GM19099 (cell line): Measurements from ENCODE around the gene DMAP1.

Experiments
- POLR2A ChIP-seq: IDR thresholded peaks from 3 replicates; pipeline ENCODE4 v1.6.1; 2011; ENCODE audit warnings: low read depth; ENCODE audit not compliant: insufficient read length; ENCODE audit errors: extremely low read depth

The DMAP1 gene

DNA sequence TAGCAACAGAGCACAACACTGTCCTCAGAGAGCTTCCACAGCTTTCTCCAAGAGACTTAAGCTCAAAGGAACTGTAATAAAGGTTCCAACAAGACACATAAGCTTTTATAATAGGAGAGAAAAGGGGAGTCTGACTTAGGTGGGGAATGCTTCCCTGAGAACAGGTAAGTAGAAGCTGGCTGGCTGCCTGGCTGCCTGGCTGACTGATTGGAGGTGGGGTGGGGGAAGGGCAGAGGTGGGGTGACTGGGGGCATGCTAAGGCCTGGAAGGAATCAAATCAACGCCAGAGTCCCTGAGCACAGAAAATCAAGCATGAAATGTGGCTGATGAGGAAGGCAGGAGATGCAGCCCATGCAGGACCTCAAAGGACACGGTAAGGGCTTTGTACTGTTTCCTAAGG, 45.8 kb downstream of the DMAP1 start:
- no peak for TF ChIP-seq POLR2A

DNA sequence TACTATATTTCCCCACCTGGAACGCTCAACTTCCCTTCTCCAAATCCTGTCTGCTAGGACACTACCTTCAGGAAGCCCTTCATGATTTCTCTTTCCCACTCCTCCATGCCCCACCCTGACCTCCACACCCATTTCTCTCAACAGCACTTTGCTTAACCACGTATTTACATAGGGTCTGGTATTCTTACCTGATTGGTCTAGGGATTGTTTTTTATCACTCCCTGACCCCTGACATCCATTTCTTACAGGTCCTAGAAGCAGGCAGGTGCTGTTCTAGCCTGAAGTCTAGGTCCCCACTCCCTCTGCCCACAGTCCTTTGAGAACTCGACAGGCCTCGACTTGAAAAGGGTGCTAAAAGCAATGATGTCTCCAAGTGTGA, 47.5 kb downstream of the DMAP1 start:
- no peak for TF ChIP-seq POLR2A

DNA sequence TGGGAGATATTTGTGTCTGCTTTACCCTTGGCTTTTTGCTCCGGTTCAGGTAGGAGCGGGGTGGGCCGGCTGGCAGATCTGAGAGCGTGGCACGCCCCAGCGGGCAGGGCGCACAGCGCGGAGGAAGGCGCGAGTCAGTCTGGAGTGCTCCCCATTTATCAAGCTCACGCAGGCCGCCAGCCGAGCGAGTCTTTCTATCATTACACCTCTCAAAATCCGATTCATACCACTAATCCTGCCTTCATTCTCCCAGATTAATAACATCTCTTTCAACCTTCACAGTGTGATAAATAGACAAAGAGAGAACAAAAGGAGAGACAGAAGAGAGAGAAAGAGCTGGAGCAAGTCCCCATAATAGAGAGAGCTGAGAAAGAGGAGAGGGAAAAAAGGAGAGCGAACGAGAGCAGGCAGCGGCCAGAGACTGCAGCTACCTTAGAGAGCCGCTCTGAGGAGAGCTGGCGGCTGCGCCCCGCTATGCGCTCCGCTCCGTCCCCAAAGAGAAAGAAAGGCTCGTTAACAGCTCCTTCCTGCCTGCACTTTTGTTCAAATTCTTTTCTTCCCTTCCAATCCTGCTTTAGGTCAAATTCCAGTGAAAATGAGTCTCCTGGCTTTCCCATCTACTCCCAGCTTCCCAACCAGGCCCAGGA, 48.0 kb downstream of the DMAP1 start:
- TF ChIP-seq POLR2A = no peak

- no peak for TF ChIP-seq POLR2A
Measured at GRCh38 chr1:44261962-44262361, 48.7 kb downstream of the DMAP1 start.

- no peak for TF ChIP-seq POLR2A
Measured at GRCh38 chr1:44262414-44262813, 49.1 kb downstream of the DMAP1 start.

DNA sequence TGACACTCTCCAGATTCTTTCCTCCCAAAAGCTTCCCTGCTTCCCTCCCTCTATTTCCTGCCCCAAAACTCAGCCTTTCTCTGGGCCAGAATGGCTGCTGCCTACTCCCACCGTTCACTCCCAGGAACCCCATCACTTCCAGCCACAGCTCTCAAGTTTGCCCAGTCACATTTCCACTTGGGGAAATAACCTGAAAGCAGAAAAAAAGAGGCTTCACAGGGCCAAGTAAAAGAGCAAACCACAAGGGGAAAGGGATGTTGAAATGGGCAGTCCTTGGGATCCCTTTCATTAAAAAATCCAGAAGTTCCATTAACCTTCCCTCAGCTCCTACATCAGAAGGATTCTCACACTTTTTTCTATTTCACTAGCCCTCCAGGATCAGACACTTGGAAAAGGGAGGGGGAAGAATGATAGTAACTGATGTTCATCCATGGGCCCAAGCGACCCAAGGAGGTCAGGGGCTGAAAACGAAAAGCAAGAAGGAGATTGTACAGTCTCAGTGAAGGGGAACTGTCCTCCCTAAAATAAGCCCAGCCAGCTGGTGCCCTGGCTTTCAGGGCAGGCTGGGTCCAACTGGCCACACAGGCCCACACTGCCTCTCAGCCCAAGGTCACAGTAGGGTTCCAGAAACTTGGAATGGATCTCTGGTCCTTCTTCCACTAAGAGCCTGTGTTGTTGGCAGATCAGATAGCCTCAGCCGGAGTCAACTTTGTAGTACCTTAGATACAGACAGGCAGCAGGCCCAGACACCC, 49.7 kb downstream of the DMAP1 start:
- no peak for TF ChIP-seq POLR2A

- TF ChIP-seq POLR2A = no peak
Measured at GRCh38 chr1:44263568-44264450, 50.5 kb downstream of the DMAP1 start.

DNA sequence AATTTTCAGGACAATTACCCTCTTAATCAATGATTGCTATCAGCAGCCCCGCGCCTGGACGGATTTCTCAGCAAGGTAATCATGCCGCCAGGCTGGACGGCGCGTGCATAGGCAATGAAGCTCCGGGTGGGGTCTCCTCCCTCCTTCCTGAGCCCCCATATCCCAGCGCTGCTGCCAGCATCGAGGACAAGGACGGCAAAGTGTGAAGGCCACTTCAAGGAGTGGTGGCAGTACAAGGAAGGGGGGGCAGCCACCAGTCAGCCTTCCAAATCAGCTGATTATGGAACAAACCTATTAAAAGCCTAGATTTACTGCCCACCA, 51.1 kb downstream of the DMAP1 start:
- TF ChIP-seq POLR2A = no peak

DNA sequence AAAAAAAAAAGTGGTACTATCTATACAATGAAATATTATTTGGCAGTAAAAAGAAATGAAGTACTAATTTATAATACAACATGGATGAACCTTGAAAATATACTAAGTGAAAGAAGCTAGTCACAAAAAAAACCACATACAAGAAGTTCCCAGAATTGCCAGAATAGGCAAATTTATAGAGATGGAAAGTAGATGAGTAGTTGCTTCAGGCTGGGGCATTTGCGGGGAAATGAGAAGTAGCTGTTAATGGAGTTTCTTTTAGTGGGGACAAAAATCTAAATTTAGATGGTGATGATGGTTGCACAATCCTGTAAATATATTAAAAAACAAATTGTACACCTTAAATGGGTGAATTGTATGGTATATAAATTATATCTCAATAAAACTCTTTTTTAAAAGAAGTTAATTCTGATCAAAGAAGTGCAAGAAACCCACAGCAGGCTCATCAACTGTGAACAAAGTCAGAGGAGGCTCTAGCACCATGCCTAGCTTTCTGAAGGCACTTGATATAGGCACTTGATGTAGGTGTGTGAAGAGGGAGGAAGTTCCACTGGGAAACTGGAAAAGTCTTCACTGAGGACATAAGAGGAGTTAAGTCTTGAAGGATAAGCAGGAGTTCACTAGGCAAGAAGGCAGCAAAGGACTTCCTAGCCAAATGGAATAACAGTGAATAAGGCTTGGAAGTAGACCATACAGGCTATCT, 52.5 kb downstream of the DMAP1 start:
- no peak for TF ChIP-seq POLR2A

- TF ChIP-seq POLR2A = no peak
Measured at GRCh38 chr1:44266400-44267344, 53.4 kb downstream of the DMAP1 start.

DNA sequence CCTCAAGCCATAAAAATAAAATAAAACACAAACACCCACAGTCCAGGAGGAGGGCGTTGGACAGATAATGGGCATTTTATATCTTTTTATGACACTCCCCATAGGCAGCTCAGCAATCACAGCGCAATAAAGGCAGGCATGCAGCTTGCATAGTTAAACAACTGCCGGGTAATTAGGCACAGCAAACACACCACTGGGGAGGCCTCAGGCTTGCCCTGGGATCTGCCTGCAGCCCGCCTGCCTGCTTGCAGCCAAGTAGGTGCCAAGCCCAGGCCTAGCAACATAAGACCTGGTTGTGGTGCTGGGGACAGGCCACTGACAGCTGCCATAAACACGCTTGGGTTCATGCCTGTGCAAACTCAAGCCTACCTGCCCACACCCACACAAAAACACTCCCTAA, 54.2 kb downstream of the DMAP1 start:
- TF ChIP-seq POLR2A = no peak

- no peak for TF ChIP-seq POLR2A
Measured at GRCh38 chr1:44268054-44268453, 54.8 kb downstream of the DMAP1 start.
